HFF-Myc (cell line): ENCODE data around the gene ASCC2.
"Not testable (repeated sequence)": the region's sequence is repeated elsewhere in the genome, so short reads cannot be mapped to it uniquely, and the experiment has no call there.

Experiments used
- DNase-seq: peaks from one replicate; pipeline ENCODE4 v3.0.0-alpha.2; 2011; ENCODE audit warnings: low read depth; ENCODE audit errors: extremely low read depth
- H3K4me3 ChIP-seq: replicated peaks from 2 replicates; pipeline ENCODE4 v1.5.1; 2011; ENCODE audit warnings: low read depth, mild to moderate bottlenecking, control low read depth, low read length
- TF ChIP-seq, protein P1 (sequence below): IDR thresholded peaks from 2 replicates; pipeline ENCODE4 v1.5.1; 2012; ENCODE audit warnings: mild to moderate bottlenecking, low read depth, low read length, control low read depth; ENCODE audit errors: missing control alignments

ASCC2 gene

DNA sequence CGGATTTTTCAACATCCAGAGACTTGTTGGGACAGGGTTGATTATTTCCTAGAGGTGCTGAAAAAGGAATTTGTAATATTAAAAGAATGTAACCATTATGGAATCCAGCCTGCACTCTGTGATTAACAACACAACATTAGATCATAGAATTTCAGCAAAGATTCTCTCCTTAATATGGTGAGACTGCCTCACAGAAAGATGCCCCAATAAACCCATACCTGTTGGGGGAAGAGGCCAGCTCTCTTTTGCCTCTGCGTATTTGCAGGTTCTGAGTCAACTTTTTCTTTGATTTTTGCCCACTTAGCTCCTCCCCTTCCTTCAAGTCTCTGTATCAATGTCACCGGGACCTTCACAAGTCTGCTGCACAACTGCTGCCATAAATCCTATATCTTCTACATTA is 32.5 kb upstream of the ASCC2 start:
- no peak overlapping the region for H3K4me3 ChIP-seq
- DNase-seq = no peak
- TF ChIP-seq, protein P1, sequence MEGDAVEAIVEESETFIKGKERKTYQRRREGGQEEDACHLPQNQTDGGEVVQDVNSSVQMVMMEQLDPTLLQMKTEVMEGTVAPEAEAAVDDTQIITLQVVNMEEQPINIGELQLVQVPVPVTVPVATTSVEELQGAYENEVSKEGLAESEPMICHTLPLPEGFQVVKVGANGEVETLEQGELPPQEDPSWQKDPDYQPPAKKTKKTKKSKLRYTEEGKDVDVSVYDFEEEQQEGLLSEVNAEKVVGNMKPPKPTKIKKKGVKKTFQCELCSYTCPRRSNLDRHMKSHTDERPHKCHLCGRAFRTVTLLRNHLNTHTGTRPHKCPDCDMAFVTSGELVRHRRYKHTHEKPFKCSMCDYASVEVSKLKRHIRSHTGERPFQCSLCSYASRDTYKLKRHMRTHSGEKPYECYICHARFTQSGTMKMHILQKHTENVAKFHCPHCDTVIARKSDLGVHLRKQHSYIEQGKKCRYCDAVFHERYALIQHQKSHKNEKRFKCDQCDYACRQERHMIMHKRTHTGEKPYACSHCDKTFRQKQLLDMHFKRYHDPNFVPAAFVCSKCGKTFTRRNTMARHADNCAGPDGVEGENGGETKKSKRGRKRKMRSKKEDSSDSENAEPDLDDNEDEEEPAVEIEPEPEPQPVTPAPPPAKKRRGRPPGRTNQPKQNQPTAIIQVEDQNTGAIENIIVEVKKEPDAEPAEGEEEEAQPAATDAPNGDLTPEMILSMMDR = no peak

- TF ChIP-seq, protein P1 = no peak
- DNase-seq = no peak
- H3K4me3 ChIP-seq = no peak overlapping the region
Observed at GRCh38 chr22:29867851-29868250, 29.8 kb upstream of the ASCC2 start.

DNA sequence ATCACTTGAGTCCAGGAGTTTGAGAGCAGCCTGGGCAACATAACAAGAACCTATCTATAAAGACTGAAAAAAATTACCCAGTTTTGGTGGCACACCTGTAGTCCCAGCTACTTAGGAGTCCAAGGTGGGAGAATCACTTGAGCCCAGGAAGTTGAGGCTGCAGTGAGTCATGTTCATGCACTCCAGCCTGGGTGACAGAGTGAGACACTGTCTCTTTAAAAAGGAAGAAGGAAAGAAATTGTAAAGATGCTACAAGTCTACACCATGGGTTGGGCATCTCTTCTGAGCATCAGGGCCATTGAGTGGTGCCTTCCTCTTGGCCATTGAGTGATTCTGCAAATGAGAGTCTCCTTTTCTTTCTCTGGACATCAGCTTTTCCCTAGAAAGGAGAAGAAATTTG is 29.2 kb upstream of the ASCC2 start:
- TF ChIP-seq, protein P1 = no peak
- DNase-seq = no peak
- no peak overlapping the region for H3K4me3 ChIP-seq

DNA sequence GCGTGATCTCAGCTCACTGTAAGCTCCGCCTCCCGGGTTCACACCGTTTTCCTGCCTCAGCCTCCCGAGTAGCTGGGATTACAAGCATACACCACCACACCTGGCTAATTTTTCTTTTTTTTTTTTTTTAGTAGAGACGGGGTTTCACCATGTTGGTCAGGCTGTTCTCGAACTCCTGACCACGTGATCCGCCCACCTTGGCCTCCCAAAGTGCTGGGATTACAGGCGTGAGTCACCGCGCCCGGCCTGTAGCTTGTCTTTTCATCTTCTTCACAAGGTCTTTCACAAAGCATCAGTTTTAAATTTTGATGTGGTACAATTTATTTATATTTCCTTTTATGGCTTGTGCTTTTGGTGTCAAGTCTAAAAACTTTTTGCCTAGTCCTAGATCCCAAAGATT is 27.5 kb upstream of the ASCC2 start:
- DNase-seq = not testable (repeated sequence)

DNA sequence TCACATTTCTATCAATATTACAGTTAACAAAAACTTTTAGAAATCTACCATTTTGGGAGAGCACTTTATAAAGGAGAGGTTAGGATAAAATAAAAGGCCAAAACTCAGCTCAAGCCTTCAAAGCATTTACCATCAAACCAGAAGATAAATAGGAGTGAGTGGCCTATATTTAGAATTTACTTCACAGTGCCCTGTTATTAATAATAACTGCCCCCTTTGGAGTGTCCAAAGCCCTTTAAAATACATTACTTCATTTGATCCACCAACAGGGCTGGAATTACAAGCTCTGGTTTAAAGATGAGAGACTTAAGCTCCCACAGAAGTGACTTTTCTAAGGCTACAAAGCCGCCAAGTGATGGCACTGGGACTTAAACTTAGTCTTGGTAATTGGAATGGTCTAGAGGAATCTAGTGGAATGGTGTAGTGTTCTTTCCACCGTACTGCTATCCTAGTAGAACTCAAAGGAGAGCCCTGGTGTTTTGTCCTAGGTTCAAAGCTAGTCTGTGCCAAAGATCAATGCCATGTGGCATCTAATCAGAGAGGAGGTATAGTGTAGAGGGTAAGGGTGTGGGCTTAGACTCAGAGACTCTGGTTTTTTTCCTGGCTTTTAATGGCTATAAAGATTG is 23.7 kb upstream of the ASCC2 start:
- no peak for DNase-seq
- TF ChIP-seq, protein P1 = no peak
- H3K4me3 ChIP-seq = no peak overlapping the region

More for the DNA sequence above, 27.5 kb upstream of the ASCC2 start:
- not testable (repeated sequence) for H3K4me3 ChIP-seq

DNA sequence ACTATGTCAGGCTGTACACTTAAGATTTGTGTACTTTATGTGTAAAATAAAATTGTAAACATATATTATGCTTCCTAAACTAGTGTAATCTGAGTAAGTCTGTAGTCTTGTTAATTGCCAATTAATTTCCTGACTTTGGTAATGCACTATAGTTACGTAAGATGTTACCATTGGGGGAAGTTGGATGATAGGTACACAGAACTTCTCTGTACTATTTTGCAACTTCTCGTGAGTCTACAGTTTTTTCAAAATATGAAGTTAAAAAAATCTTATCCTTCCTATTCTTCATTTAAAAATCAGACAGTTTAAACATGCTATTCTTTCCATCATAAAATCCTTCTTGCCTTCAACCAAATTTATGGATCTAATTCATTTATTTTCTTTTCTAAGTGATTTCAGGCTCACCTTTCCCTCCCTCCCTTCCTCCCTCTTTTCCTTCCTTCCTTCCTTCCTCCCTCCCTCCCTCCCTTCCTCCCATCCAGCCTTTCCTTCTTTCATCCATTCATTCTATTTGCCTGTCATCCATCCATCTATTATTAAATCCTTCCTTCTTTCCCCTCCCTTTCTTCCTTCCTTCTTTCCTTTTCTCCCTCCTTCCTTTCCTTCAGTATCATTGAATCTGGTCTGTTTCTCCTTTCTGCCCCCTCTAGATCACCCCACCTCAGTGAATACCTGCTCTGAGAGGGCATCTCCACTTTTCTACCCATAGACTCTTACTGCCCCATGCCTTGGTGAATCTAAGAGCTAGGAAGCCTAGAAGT is 22.1 kb upstream of the ASCC2 start:
- no peak overlapping the region for H3K4me3 ChIP-seq
- TF ChIP-seq, protein P1 = no peak
- DNase-seq = no peak

DNA sequence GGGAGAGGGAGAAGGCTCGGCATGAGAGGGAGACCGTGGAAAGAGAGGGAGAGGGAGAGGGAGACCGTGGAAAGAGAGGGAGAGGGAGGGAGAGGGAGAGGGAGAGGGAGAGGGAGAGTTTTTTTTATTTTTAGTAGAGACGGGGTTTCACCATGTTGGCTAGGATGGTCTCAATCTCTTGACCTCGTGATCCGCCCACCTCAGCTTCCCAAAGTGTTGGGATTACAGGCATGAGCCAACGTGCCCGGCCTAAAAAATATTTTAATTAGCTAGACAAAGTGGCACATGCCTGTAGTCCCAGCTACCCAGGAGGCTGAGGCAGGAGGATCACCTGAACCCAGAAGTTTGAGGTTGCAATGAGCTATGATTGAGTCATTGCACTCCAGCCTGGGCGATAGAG is 21.0 kb upstream of the ASCC2 start:
- H3K4me3 ChIP-seq, DNase-seq: not testable (repeated sequence)

GRCh38 chr22:29856496-29856895 is 18.4 kb upstream of the ASCC2 start:
- no peak for DNase-seq
- no peak overlapping the region for H3K4me3 ChIP-seq
- TF ChIP-seq, protein P1 = no peak
